HepG2 (cell line): ENCODE measurements around the gene RSPH4A. TPM values are rescaled to one million over a fixed set of nuclear protein-coding genes. Genes with fewer than 3 reads are reported as not detected.

Experiments
- CEBPG ChIP-seq: IDR thresholded peaks from 2 replicates; pipeline ENCODE4 v1.6.1; 2016
- FLYWCH1 ChIP-seq: sonication (generic); formaldehyde crosslinking; IDR thresholded peaks from 2 replicates; pipeline ENCODE4 v1.8.1; 2023; ENCODE audit warnings: mild to moderate bottlenecking, missing genetic modification reagents
- FOXK1 ChIP-seq: sonication (generic); formaldehyde crosslinking; IDR thresholded peaks from 2 replicates; pipeline ENCODE4 v1.4.0; 2020; ENCODE audit warnings: low read depth, missing genetic modification reagents, borderline replicate concordance
- FOXP1 ChIP-seq, 2 experiments: fragments of 450-650 bp in 1 of 2; IDR thresholded peaks; 2 replicates each; pipeline ENCODE4 v1.6.1; 2017 to 2018; ENCODE audit warnings: antibody characterized with exemption in 1 of 2
- GATAD1 ChIP-seq: IDR thresholded peaks from 2 replicates; pipeline ENCODE4 v1.6.1; 2016; ENCODE audit warnings: missing genetic modification reagents, missing compliant biosample characterization
- KDM5A ChIP-seq: fragments of 200-600 bp; sonication (generic); IDR thresholded peaks from 2 replicates; pipeline ENCODE4 v1.7.0; 2018; ENCODE audit warnings: antibody characterized with exemption, mild to moderate bottlenecking, low read length, borderline replicate concordance
- KMT2B ChIP-seq: IDR thresholded peaks from 2 replicates; pipeline ENCODE4 v1.6.1; 2016; ENCODE audit warnings: missing genetic modification reagents, missing compliant biosample characterization
- LCORL ChIP-seq, 2 experiments: fragments of 450-650 bp in 1 of 2; sonication (generic) in 1 of 2; formaldehyde crosslinking in 1 of 2; IDR thresholded peaks; 2 replicates each; pipeline versions ENCODE4 v1.5.0 to v1.6.1; 2017 to 2020; ENCODE audit warnings: antibody characterized with exemption in 1 of 2, missing genetic modification reagents in 1 of 2
- MAFK ChIP-seq, 2 experiments: IDR thresholded peaks in 1 of 2; conservative IDR thresholded peaks in 1 of 2; 2 replicates each; pipeline ENCODE4 v1.6.1; 2011; ENCODE audit warnings: improper control_type of control experiment in 2 of 2, low read length in 2 of 2
- MIER2 ChIP-seq: IDR thresholded peaks from 2 replicates; pipeline ENCODE4 v1.6.1; 2016; ENCODE audit warnings: missing biosample characterization, missing genetic modification reagents
- NCOA5 ChIP-seq: sonication (generic); formaldehyde crosslinking; IDR thresholded peaks from 2 replicates; pipeline ENCODE4 v1.4.0; 2020; ENCODE audit warnings: missing genetic modification reagents
- POGZ ChIP-seq: sonication (generic); formaldehyde crosslinking; IDR thresholded peaks from 2 replicates; pipeline ENCODE4 v1.4.0; 2020; ENCODE audit warnings: mild to moderate bottlenecking, missing genetic modification reagents
- PTBP1 ChIP-seq: fragments of 200-400 bp; formaldehyde crosslinking; IDR thresholded peaks from 2 replicates; pipeline ENCODE4 v1.6.1; 2018; ENCODE audit warnings: low read length, low read depth; ENCODE audit not compliant: poor library complexity, severe bottlenecking
- SP1 ChIP-seq, 2 experiments: fragments of 450-650 bp in 1 of 2; sonication (generic) in 1 of 2; formaldehyde crosslinking in 1 of 2; IDR thresholded peaks; 2 replicates each; pipeline versions ENCODE4 v1.4.0 to v1.6.1; 2016 to 2020; ENCODE audit warnings: missing genetic modification reagents in 1 of 2
- THAP7 ChIP-seq: sonication (generic); formaldehyde crosslinking; IDR thresholded peaks from 2 replicates; pipeline ENCODE4 v1.8.1; 2023; ENCODE audit warnings: mild to moderate bottlenecking, missing genetic modification reagents
- U2AF2 ChIP-seq: fragments of 200-400 bp; formaldehyde crosslinking; IDR thresholded peaks from 2 replicates; pipeline ENCODE4 v1.6.1; 2017; ENCODE audit warnings: low read depth, mild to moderate bottlenecking, low read length
- UBTF ChIP-seq: sonication (generic); formaldehyde crosslinking; IDR thresholded peaks from 2 replicates; pipeline ENCODE4 v1.4.0; 2020; ENCODE audit warnings: mild to moderate bottlenecking, missing genetic modification reagents
- ZNF10 ChIP-seq: sonication (generic); formaldehyde crosslinking; IDR thresholded peaks from 2 replicates; pipeline ENCODE4 v1.4.0; 2020; ENCODE audit warnings: mild to moderate bottlenecking, low read depth, missing genetic modification reagents, borderline replicate concordance
- ZNF276 ChIP-seq: sonication (generic); formaldehyde crosslinking; IDR thresholded peaks from 2 replicates; pipeline ENCODE4 v1.4.0; 2020; ENCODE audit warnings: mild to moderate bottlenecking, low read depth, missing genetic modification reagents
- ZNF343 ChIP-seq: sonication (generic); formaldehyde crosslinking; IDR thresholded peaks from 2 replicates; pipeline ENCODE4 v1.4.0; 2020; ENCODE audit warnings: mild to moderate bottlenecking, missing genetic modification reagents
- ZNF496 ChIP-seq: sonication (generic); formaldehyde crosslinking; IDR thresholded peaks from 2 replicates; pipeline ENCODE4 v1.8.1; 2023; ENCODE audit warnings: mild to moderate bottlenecking, moderate library complexity, missing genetic modification reagents; ENCODE audit not compliant: insufficient replicate concordance
- ZNF547 ChIP-seq: sonication (generic); formaldehyde crosslinking; IDR thresholded peaks from 2 replicates; pipeline ENCODE4 v1.5.1; 2020; ENCODE audit warnings: mild to moderate bottlenecking, missing genetic modification reagents
- ZNF589 ChIP-seq: sonication (generic); formaldehyde crosslinking; conservative IDR thresholded peaks from 2 replicates; pipeline ENCODE4 v1.8.0; 2022; ENCODE audit warnings: mild to moderate bottlenecking, moderate library complexity, missing genetic modification reagents
- ZNF670 ChIP-seq: sonication (generic); formaldehyde crosslinking; IDR thresholded peaks from 2 replicates; pipeline ENCODE4 v1.8.0; 2022; ENCODE audit warnings: mild to moderate bottlenecking, missing genetic modification reagents, borderline replicate concordance
- ZNF782 ChIP-seq: sonication (generic); formaldehyde crosslinking; IDR thresholded peaks from 2 replicates; pipeline ENCODE4 v1.4.0; 2020; ENCODE audit warnings: missing genetic modification reagents, mild to moderate bottlenecking, borderline replicate concordance
- polyA plus RNA-seq, 8 experiments: library from polyadenylated mRNA; depleted of rRNA in 3 of 8; stranded (reverse) in 7 of 8; unstranded in 1 of 8; fragments of >200 nt; fragmentation: Illumina TruSeq in 4 of 8; extraction: Trizol in 4 of 8; gene quantifications; 2 replicates each; pipeline versions ENCODE4 v1.2.1 to v1.2.3, GENCODE V29; 2011 to 2016; ENCODE audit warnings: low read depth in 4 of 8, missing spikeins in 1 of 8, mixed read lengths in 1 of 8; ENCODE audit not compliant: insufficient read depth in 1 of 8
- total RNA-seq, 5 experiments: library from RNA; depleted of rRNA; stranded (reverse); fragments of >200 nt; fragmentation: Illumina TruSeq; extraction: Trizol; gene quantifications; 2 replicates each; pipeline ENCODE4 v1.2.3, GENCODE V29; 2016; ENCODE audit warnings: low read depth in 1 of 5

Gene RSPH4A
- total and polyA plus RNA-seq, 2 of the 13 experiments (the other 11 are each of a cell fraction or from before 2014, with no cell fraction given): 0.24 to 0.40 TPM

- TF ChIP-seq ZNF343: no peak; the same call in none of the 2 replicates
- TF ChIP-seq LCORL (IDR thresholded peaks at IDR 0.05): no peak
- peak; percentile 57; the same call in 1 of the 2 replicates for TF ChIP-seq LCORL (CRISPR knock-in tag; IDR thresholded peaks at IDR 0.05)
- TF ChIP-seq FOXP1 (IDR thresholded peaks at IDR 0.05): no peak
- TF ChIP-seq FOXP1 (CRISPR knock-in tag; IDR thresholded peaks at IDR 0.05): peak; percentile 24; the same call in 1 of the 2 replicates
- peak; percentile 60; the same call in 1 of the 2 replicates for TF ChIP-seq ZNF670
- peak; percentile 33 for TF ChIP-seq PTBP1
- TF ChIP-seq KDM5A: no peak
- TF ChIP-seq ZNF547 (CRISPR knock-in tag): peak; percentile 91
- no peak for TF ChIP-seq NCOA5 (CRISPR knock-in tag)
- no peak for TF ChIP-seq U2AF2
- TF ChIP-seq ZNF10: no peak
- TF ChIP-seq FLYWCH1 (CRISPR knock-in tag): no peak
- peak; percentile 96; the same call in 1 of the 2 replicates for TF ChIP-seq KMT2B (CRISPR knock-in tag)
- peak; percentile 82; the same call in 1 of the 2 replicates for TF ChIP-seq ZNF782
- no peak for TF ChIP-seq SP1 (IDR thresholded peaks at IDR 0.05)
- TF ChIP-seq SP1 (CRISPR knock-in tag; IDR thresholded peaks at IDR 0.05): peak; percentile 74; the same call in 1 of the 2 replicates
- TF ChIP-seq FOXK1 (CRISPR knock-in tag): no peak; the same call in 1 of the 2 replicates
- peak; percentile 53; the same call in 1 of the 2 replicates for TF ChIP-seq ZNF276 (CRISPR knock-in tag)
- peak; percentile 89 for TF ChIP-seq UBTF (CRISPR knock-in tag)
- peak; percentile 81 for TF ChIP-seq THAP7 (CRISPR knock-in tag)
- TF ChIP-seq ZNF589 (CRISPR knock-in tag): no peak; the same call in none of the 2 replicates
- peak; percentile 85 for TF ChIP-seq GATAD1
- TF ChIP-seq MAFK (conservative IDR thresholded peaks at IDR 0.05 in 1 of 2, IDR thresholded peaks at IDR 0.05 in 1 of 2; ENCODE audit: low read length in 2 of 2): no peak
- TF ChIP-seq MIER2 (CRISPR knock-in tag): peak; percentile 64; the same call in 1 of the 2 replicates
- TF ChIP-seq POGZ: peak; percentile 99
- TF ChIP-seq ZNF496 (CRISPR knock-in tag): no peak
- peak; percentile 30; the same call in 1 of the 2 replicates for TF ChIP-seq CEBPG
Measured at GRCh38 chr6:116680880-116681672, 64.8 kb downstream of the RSPH4A start, which contains the start of gene KPNA5 (continued).
